Measurements from ENCODE around the gene ETV6.

DNA sequence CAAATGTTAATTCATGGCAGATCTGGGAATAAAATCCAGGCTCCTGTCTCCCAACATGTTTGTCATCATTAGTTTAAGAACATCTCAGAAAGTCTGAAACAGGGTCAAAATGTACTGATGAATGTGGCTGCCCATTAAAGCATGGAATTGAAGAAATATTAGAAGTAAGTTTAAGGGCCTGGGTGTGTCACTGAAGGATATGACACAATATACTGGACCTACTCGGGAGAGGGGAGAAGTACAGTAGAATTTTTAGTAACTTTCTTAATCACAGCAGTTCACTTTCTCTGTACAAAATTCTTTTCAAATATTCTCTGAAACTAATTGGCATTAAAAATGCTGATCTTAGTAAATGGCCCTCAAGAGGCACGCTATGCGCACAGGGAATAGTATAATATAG, 185.5 kb downstream of the ETV6 start:
- TF ChIP-seq, protein P1, sequence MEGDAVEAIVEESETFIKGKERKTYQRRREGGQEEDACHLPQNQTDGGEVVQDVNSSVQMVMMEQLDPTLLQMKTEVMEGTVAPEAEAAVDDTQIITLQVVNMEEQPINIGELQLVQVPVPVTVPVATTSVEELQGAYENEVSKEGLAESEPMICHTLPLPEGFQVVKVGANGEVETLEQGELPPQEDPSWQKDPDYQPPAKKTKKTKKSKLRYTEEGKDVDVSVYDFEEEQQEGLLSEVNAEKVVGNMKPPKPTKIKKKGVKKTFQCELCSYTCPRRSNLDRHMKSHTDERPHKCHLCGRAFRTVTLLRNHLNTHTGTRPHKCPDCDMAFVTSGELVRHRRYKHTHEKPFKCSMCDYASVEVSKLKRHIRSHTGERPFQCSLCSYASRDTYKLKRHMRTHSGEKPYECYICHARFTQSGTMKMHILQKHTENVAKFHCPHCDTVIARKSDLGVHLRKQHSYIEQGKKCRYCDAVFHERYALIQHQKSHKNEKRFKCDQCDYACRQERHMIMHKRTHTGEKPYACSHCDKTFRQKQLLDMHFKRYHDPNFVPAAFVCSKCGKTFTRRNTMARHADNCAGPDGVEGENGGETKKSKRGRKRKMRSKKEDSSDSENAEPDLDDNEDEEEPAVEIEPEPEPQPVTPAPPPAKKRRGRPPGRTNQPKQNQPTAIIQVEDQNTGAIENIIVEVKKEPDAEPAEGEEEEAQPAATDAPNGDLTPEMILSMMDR (IDR thresholded peaks at IDR 0.05), result no peak
- TF ChIP-seq POLR2A (IDR thresholded peaks at IDR 0.05) (no peak), EP300 (IDR thresholded peaks at IDR 0.05) (no peak)

Measured in upper lobe of left lung (tissue), 4 donors.